Measurements from ENCODE around the gene IFRD2.

IFRD2 gene

DNA sequence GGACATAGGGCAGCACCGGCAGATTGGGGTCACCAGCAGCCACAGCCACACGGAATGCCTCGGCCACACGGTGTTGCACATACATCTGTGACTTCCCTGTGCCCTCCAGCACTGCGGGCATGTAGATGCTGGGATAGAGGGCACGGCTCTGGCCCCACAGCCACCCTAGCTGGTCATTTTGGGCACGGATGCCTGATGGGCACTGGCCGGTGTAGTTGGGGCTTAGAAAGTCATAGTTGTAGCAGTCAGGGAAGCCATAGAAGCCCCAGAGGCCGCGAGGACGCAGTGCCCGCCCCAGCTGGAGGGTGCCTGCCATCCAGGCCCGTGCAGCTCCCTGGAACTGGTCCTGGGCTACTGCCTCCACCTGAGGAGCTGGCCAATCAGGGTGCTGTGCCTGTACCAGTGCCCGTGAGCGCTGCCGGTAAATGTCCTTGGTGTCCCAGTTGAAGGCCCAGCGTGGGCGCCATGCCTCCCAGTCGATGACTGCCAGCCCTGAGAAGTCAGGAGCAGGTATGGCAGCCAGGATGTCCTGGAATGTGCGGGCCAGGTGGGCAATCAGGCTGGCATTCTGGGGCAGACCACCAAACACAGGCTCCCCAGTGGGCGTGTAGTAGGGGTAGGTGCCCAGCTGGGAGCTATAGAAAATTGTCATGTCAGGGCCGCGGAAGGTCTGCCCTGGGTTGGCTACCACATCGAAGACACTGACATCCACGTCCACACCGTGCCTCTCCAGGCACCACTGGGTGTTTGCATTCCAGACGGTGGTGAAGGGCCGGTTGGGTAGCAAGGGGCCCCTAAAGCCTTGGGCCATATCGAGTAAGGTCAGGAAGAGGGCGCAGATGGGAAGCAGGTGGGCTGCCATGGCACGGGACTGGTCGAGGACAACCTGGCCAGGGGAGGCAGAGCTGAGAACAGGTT lies 10.1 kb upstream of the IFRD2 start:
- DNase-seq (ENCODE audit: low read depth, low spot score) = no peak

DNA sequence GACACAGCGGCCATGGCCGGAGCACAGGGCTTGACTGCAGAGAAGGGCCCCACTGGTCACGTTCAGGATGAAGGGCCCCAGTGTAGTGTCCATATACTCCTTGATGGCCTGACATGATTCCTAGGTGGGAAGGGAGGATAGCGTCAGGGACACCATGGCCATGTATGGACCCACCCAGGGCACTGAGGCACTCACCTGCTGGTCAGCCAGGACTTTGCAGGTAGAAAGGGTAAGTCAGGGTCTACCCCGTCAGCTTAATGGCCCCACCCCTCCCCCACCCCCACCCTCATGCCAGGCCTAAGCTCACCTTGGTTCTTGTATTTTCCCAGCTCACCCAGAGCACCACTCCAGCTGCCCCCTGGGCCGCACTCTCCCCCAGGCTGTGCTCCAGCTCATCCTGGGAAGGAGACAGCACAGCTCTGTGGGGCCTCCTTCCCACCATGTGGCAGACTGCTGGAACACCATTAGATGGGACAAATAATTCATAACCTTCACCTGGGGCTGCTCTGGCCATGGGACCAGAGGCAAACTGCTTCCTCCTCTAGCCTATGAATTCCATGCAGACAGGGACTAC lies 8.5 kb upstream of the IFRD2 start:
- DNase-seq (ENCODE audit: low read depth, low spot score) = no peak

DNA sequence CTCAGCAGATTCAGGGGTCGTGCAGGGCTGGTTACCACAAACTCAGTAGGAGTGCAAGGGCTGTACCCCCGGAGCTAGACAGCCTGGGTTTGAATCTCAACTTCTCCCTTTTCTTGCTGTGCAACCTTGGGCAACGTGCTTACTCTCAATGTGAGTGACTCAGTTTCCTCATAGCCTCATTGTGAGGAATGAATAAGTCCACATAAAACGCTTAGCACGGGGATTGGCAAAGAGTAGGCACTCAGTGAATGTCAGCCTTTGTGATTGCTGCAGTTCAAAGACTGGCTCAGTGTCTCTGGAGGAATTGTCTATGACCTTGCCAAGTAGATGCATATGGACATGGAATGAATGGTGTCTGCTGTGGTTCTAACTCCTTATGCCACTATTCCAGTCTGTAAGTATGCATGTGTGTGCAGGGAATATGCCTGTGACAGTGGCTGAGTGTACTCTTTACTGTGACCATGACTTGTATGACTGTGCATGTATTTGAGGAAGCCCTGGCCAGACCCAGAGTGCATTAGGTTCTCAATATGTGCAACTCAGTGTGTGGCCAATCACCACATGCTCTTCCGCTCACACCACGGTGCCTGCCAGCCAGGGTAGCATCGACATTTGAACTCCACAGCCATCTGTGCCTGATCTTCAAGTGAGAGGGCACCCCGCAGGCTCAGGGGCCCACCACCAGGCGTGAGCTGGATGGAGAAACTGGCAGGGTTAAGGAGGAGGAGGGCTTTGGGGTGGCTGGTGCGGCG lies 7.9 kb upstream of the IFRD2 start:
- no peak for DNase-seq (ENCODE audit: low read depth, low spot score)

DNA sequence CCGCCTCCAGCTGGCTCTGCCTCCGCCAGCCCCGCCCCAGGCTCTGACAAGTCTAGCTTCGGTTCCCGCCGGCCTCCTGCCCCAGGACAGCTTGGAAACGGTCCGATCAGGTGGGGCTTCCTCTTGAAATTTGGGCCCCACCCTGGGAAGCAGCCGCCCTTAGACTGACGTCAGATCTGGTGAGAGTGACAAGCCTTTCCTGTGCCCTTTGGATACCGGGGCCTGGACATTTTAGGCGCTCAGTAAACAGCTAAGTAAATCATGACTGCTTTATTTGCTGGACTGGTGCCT lies 7.4 kb upstream of the IFRD2 start:
- DNase-seq (ENCODE audit: low read depth, low spot score) = no peak

DNA sequence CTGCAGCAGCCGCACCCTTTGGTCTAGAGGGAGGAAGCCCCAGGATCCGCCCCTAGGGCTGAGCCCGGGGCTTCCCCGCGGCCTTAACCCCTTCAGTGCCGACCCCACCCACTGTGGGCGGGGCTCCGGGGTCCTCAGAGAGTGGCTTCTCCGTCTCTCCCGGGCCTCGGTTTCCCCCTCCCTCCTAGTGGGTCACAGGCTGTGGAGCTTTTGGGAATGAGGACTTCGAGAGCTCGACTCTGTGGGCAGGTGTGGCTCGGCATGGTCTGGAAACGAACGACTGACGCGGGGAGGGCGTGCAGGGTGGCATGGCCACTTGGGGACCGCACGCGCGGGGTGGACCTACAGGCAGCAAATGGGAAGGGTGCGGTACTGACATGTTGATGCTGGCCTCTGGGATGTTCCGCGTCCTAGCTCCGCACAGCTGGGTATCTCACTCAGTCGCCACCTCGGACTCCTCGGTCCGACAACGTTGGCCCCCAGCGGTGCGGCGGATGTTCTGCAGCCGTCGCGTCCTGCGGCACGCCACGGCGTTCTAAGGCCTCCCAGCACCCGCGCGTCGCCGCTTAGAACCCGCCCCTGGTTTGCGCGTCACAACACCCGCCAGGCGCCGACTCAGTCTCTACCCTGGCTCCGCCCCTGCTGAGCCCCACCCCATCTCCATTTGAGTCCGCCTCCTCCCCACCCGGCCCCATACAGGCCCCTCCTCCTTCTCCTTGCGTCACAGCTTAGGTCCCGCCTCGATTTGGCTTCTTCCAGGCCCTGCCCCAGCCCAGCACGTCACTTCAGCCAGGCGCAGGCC lies 6.8 kb upstream of the IFRD2 start, which contains the start of the genes HYAL3 and NAA80:
Gene HYAL3 (minus strand): TSS at position 570 of the 802 bp plus-strand sequence. CDS start 3,803 bp downstream, outside the sequence.
Gene NAA80 (minus strand): TSS at position 570 of the 802 bp plus-strand sequence. CDS start 1,942 bp downstream, outside the sequence.
- peak; percentile 99 for DNase-seq (ENCODE audit: low read depth, low spot score)

- DNase-seq (ENCODE audit: low read depth, low spot score) = no peak
Measured at GRCh38 chr3:50297896-50298725, 5.9 kb upstream of the IFRD2 start.

- no peak for DNase-seq (ENCODE audit: low read depth, low spot score)
Measured at GRCh38 chr3:50297384-50297775, 5.2 kb upstream of the IFRD2 start.

DNA sequence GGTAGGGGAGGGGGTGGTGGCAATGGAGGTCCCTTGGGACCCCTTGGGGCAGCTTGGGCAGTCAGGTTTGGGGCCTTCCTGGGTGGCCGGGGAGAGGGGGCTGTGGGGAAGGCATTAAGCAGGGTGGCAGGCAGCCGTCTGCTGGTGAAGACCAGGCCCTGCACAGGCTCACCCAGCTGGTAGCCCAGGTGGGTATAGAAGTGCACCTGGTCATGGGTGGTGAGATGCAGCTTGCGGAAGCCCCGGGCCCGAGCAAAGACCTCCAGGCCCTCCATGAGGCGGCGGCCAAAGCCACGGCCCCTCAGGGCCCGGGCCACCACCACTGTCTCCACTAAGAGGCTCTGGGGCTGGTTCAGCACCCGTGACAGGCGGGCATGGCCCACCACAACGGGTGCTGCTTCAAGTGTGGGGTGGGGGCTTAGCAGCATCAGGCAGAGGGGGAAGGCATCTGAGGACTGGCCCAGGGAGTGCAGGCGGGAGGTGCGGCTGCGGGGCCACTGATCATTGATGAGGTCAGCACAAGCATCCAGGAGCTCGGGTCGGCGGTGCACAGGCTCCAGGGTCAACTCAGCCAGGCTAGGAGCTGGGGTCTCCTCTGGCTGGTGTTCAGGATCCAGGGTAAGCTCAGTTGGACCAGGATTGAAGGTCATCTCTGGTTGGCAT lies 4.6 kb upstream of the IFRD2 start:
- no peak for DNase-seq (ENCODE audit: low read depth, low spot score)

DNA sequence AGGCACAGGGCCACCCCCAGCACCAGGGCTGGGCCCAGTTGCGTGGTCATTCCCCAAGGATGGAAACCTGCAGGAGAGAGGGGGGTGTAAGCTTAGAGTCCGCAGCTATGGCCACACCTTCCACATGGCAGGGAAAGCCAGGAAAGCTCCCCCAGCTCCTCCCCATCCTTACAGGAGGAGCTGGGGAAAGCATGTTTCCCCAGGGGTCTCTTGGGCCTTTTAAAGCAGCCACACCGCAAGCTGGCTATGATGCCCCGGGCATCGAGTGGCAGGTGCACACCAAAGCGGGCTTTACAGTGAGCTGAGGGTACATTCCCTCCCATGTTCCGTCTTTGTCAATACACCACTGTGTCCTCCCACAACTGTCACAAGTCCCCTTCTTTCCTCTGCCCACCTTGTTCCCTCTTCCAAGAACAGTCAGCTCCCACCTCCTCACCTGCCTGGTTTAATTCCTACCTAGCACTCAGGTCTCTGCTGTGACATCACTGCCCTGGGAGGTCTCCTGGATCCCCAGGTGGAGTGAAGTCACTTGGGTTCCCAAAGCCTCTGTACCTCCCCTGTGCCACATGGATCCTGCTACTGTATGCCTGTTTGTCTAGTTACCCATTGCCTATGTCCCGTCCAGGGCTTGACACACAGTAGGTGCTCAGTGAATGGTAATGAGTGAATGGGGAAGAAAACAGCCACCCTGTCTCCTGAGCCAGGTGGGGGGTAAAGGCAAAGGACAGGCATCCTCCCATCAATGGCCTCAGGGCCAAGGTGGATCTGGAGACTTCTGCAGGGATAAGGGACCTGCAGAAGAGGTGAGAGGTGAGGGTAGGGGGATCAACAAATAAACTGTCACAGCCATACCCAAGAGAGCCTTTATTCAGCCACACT lies 3.6 kb upstream of the IFRD2 start:
- no peak for DNase-seq (ENCODE audit: low read depth, low spot score)

- DNase-seq (ENCODE audit: low read depth, low spot score) = no peak
Measured at GRCh38 chr3:50294492-50295403, 2.5 kb upstream of the IFRD2 start.

DNA sequence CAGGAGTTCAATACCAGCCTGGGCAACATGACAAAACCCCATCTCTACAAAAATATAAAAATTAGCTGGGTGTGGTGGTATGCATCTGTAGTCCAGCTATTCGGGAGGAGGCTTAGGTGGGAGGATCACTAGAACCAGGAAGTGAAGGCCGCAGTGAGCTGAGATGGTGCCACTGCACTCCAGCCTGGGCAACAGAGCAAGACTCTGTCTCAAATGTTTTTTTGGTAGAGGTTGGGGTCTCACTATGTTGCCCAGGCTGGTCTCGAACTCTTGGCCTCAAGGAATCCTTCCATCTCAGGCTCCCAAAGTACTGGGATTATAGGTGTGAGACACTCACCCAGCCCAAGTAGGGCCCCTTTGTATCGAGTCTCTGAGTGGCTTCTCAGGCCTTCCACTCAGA lies 1.9 kb upstream of the IFRD2 start:
- no peak for DNase-seq (ENCODE audit: low read depth, low spot score)

GRCh38 chr3:50293079-50293801 lies 1.0 kb upstream of the IFRD2 start:
- no peak for DNase-seq (ENCODE audit: low read depth, low spot score)

- DNase-seq (ENCODE audit: low read depth, low spot score) = no peak
Measured at GRCh38 chr3:50290161-50290641, 2.0 kb downstream of the IFRD2 start.

DNA sequence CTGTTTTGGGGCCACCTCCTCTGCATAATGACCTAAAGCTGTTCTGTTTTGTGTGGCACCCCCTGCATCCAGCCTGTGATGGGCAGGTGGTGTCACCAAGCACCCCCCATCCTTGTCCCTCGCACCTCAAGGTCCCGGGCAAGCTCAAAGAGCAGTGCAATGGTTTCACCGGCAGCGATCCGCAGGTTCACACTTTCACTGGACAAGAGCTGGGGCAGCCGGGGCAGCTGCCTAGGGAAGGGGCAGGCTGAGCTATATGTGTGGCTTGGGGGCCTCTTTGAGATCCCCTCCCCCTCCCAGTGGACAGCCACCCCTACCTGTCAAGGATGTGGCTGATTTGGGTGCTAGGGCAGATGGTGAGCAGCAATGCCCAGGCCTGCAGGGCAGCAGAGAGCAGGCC lies 3.1 kb downstream of the IFRD2 start:
- DNase-seq (ENCODE audit: low read depth, low spot score) = no peak

- DNase-seq (ENCODE audit: low read depth, low spot score) = no peak
Measured at GRCh38 chr3:50288387-50289007, 3.7 kb downstream of the IFRD2 start.

GRCh38 chr3:50287262-50287661 lies 5.0 kb downstream of the IFRD2 start:
- DNase-seq (ENCODE audit: low read depth, low spot score) = no peak
